KMS-11 (cell line): Measurements from ENCODE around the gene TMEM243.
A peak's percentile ranks its signal among the peaks of the same experiment; 100 is the strongest.

ENCODE experiments used
- H2AFZ ChIP-seq: fragments of 200-600 bp; sonication (generic); 2 replicates; pipeline ENCODE4 v1.6.1; 2016; ENCODE audit warnings: antibody characterized with exemption, mixed run types, low read depth
- H3K27ac ChIP-seq: fragments of 200-600 bp; sonication (generic); 2 replicates; pipeline ENCODE4 v1.6.1; 2016; ENCODE audit warnings: mild to moderate bottlenecking, mixed run types
- H3K27me3 ChIP-seq: fragments of 200-600 bp; sonication (generic); 2 replicates; pipeline ENCODE4 v1.6.1; 2017; ENCODE audit warnings: mild to moderate bottlenecking, low read depth, mixed run types, moderate library complexity; ENCODE audit not compliant: insufficient read depth
- H3K36me3 ChIP-seq: fragments of 200-600 bp; sonication (generic); 2 replicates; pipeline ENCODE4 v1.6.1; 2017; ENCODE audit warnings: mild to moderate bottlenecking, mixed run types; ENCODE audit not compliant: insufficient read depth
- H3K4me1 ChIP-seq: fragments of 200-600 bp; sonication (generic); 2 replicates; pipeline ENCODE4 v1.6.1; 2016; ENCODE audit warnings: mild to moderate bottlenecking, low read depth, mixed run types; ENCODE audit not compliant: poor library complexity, severe bottlenecking
- H3K4me2 ChIP-seq: fragments of 200-600 bp; sonication (generic); 2 replicates; pipeline ENCODE4 v1.7.0; 2016; ENCODE audit warnings: mild to moderate bottlenecking, mixed run types
- H3K4me3 ChIP-seq: fragments of 200-600 bp; sonication (generic); IDR thresholded peaks from 2 replicates; pipeline ENCODE4 v1.6.1; 2017; ENCODE audit warnings: low read depth, low read length, mixed read lengths; ENCODE audit not compliant: insufficient read depth
- H3K79me2 ChIP-seq: fragments of 200-600 bp; sonication (generic); 2 replicates; pipeline ENCODE4 v1.6.1; 2016; ENCODE audit warnings: low read depth, mixed run types; ENCODE audit not compliant: insufficient read depth
- H3K9ac ChIP-seq: fragments of 200-600 bp; sonication (generic); 2 replicates; pipeline ENCODE4 v1.6.1; 2016; ENCODE audit warnings: mild to moderate bottlenecking, mixed run types
- H4K20me1 ChIP-seq: fragments of 200-600 bp; sonication (generic); 2 replicates; pipeline ENCODE4 v1.6.1; 2016; ENCODE audit warnings: mild to moderate bottlenecking, mixed run types; ENCODE audit not compliant: insufficient read depth
- TF ChIP-seq, protein P1 (sequence below): fragments of 200-600 bp; sonication (generic); conservative IDR thresholded peaks from 2 replicates; pipeline ENCODE4 v1.6.1; 2017; ENCODE audit warnings: low read depth, mild to moderate bottlenecking, antibody characterized with exemption, low read length, moderate library complexity, mixed read lengths

TMEM243 gene

DNA sequence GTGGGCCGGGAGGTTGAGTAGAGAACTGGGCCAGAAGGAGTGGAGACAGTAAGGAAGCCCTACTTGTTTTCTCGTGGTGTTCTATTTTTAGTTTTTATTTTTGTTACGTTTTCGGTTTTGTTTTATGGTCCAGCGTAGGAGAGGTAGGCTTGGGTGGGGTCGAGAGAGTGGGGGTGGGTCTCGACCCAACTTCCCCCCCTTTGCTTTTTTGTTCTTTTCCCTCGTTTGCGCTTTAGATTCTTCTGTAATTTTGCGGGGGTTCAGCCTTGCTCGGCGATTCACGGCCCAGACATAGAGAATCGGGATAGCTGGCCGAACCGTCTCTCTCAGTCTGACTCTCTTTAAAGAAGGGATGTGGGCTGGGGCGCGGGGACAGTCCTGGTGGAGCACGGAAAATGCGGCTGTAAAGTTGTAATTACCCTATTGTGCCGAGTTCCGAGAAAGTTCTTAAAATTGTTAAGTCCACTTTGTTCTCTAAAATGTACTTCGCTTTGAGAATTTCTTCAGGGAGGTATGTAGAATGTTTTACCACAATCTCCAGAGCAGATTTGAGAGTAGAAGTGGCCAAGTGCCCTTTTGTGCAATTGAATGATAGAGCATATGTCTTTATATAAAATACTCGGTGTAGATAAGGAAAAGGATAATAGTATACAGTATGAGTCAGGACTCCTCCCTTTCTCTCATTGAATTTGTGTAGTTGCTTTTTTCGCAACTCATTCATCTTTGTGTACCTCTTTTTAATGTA is 66.5 kb downstream of the TMEM243 start:
- Histone ChIP-seq H3K36me3 (no peaks in the 10 kb centered on the region), H3K9ac (peak overlapping the region; percentile 88), H3K79me2 (peaks cover 54% of the 10 kb centered on the region), H3K4me1 (peaks cover 48% of the 10 kb centered on the region), H4K20me1 (peaks cover 11% of the 10 kb centered on the region; the same call in 1 of the 2 replicates), H2AFZ (peak overlapping the region; percentile 58), H3K4me3 (no peak overlapping the region), H3K27ac (peak overlapping the region; percentile 88), H3K4me2 (peak overlapping the region; percentile 87), H3K27me3 (no peaks in the 10 kb centered on the region)
- TF ChIP-seq, protein P1, sequence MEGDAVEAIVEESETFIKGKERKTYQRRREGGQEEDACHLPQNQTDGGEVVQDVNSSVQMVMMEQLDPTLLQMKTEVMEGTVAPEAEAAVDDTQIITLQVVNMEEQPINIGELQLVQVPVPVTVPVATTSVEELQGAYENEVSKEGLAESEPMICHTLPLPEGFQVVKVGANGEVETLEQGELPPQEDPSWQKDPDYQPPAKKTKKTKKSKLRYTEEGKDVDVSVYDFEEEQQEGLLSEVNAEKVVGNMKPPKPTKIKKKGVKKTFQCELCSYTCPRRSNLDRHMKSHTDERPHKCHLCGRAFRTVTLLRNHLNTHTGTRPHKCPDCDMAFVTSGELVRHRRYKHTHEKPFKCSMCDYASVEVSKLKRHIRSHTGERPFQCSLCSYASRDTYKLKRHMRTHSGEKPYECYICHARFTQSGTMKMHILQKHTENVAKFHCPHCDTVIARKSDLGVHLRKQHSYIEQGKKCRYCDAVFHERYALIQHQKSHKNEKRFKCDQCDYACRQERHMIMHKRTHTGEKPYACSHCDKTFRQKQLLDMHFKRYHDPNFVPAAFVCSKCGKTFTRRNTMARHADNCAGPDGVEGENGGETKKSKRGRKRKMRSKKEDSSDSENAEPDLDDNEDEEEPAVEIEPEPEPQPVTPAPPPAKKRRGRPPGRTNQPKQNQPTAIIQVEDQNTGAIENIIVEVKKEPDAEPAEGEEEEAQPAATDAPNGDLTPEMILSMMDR = no peak

DNA sequence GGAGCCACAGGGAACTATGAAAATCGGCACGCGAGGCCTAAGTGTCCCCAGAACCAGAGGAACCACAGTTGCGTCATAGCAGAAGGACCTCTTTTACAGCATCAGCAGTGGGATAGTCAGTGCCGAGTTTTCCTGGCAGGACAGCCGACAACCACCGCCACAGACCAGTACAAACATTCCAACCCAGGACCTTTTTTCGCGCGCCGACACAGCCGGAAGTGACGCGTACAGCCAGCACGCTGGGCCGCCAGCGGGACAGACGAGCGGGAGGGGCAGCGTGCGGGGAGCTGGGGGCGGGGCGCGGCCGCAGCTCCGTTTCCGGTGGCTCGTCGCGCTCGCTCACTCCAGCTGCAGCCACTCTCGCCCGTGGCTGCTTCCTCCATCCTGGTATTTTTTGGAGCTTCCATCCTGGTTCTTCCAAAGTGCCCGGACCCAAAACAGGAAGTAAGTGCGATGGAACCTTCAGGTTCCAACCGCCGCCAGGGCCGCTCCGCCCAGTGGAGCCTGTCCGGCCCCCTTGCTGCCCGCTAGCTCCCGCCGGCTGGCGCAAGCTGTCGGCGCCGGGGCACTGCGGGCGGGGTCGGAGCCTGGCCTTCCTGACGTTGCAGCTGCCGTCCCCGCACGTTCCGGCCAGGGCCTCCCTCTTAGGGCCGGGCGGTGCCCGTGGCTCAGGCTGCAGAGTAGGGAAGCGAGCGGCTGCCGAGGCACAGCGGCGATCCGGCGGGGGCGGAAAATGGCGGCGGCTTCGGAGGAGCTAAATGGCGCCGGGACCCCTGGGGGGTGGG is 67.2 kb downstream of the TMEM243 start, which contains the start of gene DMTF1:
TSS of gene DMTF1 (plus strand) at position 342 of the 785 bp plus-strand sequence. CDS start 12,489 bp downstream, outside the sequence.
- peak within 1 kb of the TSS; percentile 58 for H2AFZ ChIP-seq
- H3K4me1 ChIP-seq = peaks cover 47% of the 10 kb centered on the region
- H3K4me2 ChIP-seq = peak within 1 kb of the TSS; percentile 87
- H3K36me3 ChIP-seq = no peaks in the 10 kb centered on the region
- H3K9ac ChIP-seq = peak within 1 kb of the TSS; percentile 88
- H3K79me2 ChIP-seq = peaks cover 46% of the 10 kb centered on the region
- peaks cover 11% of the 10 kb centered on the region; the same call in 1 of the 2 replicates for H4K20me1 ChIP-seq
- TF ChIP-seq, protein P1 = no peak
- no peaks in the 10 kb centered on the region for H3K27me3 ChIP-seq
- peak within 1 kb of the TSS; percentile 66 for H3K4me3 ChIP-seq
- peak within 1 kb of the TSS; percentile 88 for H3K27ac ChIP-seq

DNA sequence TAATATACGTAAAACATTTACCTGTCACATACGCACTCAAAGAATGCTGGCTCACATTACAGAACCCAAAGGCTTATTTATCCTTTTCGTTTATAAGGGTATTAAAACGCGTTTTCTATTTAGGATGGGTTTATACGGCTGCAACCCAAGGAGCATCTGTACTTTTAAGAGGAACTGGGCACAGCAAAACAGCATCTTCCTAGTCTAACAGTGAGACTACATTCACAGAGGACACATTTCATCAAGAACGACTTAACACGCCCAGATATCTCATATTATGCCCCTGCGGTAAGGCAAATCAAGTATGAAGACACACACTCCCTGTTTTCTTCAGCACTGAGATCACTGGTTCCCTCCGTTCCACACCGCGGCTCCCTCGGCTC is 67.8 kb downstream of the TMEM243 start:
- H3K4me1 ChIP-seq = peaks cover 45% of the 10 kb centered on the region
- H3K4me3 ChIP-seq = peak overlapping the region; percentile 66
- H3K27ac ChIP-seq = peak overlapping the region; percentile 88
- H3K36me3 ChIP-seq = no peaks in the 10 kb centered on the region
- H3K79me2 ChIP-seq = peaks cover 40% of the 10 kb centered on the region
- H2AFZ ChIP-seq = peak overlapping the region; percentile 58
- TF ChIP-seq, protein P1 = no peak
- peak overlapping the region; percentile 88 for H3K9ac ChIP-seq
- H3K4me2 ChIP-seq = peak overlapping the region; percentile 62
- peaks cover 11% of the 10 kb centered on the region; the same call in 1 of the 2 replicates for H4K20me1 ChIP-seq
- H3K27me3 ChIP-seq = no peaks in the 10 kb centered on the region

- TF ChIP-seq, protein P1 = no peak
- Histone ChIP-seq H3K27ac (peak overlapping the region; percentile 88), H3K79me2 (peaks cover 35% of the 10 kb centered on the region), H3K4me1 (peaks cover 39% of the 10 kb centered on the region), H4K20me1 (peaks cover 9% of the 10 kb centered on the region; the same call in 1 of the 2 replicates), H3K27me3 (no peaks in the 10 kb centered on the region), H3K4me3 (no peak overlapping the region), H2AFZ (peak overlapping the region; percentile 58), H3K36me3 (no peaks in the 10 kb centered on the region), H3K4me2 (peak overlapping the region; percentile 62), H3K9ac (peak overlapping the region; percentile 88)
These were observed 68.4 kb downstream of the TMEM243 start for GRCh38 chr7:87151002-87151728.
